ENCODE measurements around the gene SAP25. TPM values are rescaled to one million over a fixed set of nuclear protein-coding genes. Genes with fewer than 3 reads are reported as not detected.

The SAP25 gene
- total RNA-seq, 1 experiment from 2014 or later, result 4.4 TPM

DNA sequence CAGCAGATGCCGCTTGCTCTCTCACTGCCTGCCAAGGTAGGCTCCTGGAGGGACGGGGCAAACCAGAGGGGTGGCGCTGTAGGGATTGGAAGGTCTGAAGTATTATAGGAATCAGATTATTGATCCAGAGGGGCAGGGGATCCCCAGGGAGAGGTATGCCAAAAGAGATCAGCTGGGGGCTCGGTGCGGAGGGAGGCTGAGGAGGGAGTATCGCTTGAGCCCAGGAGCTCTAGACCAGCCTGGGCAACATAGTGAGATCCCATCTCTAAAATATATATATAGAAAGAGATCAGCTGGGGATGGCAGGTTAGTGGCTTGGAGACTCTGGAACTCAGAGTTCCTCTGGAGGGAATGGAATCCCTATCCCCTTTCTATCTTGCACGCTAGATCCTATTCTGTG, 21.5 kb upstream of the SAP25 start:
- DNase-seq (ENCODE audit: low read depth, low spot score) (no peak), ATAC-seq (no peak)
- ChIA-PET CTCF (no interaction called here), POLR2A (no interaction called here), RAD21 (ENCODE audit: low non-redundant PET in 1 of 2, low total read pairs in 2 of 2, uncharacterized antibody in 2 of 2, unreplicated experiment in 2 of 2) (no interaction called here)
- Histone ChIP-seq H3K79me2 (ENCODE audit: insufficient read depth, low read length) (no peaks in the 10 kb centered on the region), H3K4me2 (ENCODE audit: low read length) (no peak overlapping the region), H3K9me3 (ENCODE audit: control insufficient read depth in 1 of 2, insufficient read depth in 1 of 2, low read depth in 1 of 2, low read length in 2 of 2) (no peaks in the 10 kb centered on the region), H2AFZ (ENCODE audit: low read depth, low read length, poor library complexity, severe bottlenecking) (no peak overlapping the region), H3K4me3 (replicated peaks in 1 of 2; ENCODE audit: low read depth in 1 of 2, low read length in 2 of 2) (no peak overlapping the region), H3K36me3 (ENCODE audit: control insufficient read depth in 1 of 2, insufficient read depth in 2 of 2, low read length in 2 of 2) (no peaks in the 10 kb centered on the region), H3K4me1 (ENCODE audit: control insufficient read depth in 1 of 2, insufficient read depth in 2 of 2, low read length in 2 of 2) (no peaks in the 10 kb centered on the region), H3K9ac (ENCODE audit: low read length) (no peak overlapping the region), H3K9me2 (ENCODE audit: insufficient read depth) (no peaks in the 10 kb centered on the region), H4K20me1 (ENCODE audit: insufficient read depth) (no peaks in the 10 kb centered on the region), H3K27me3 (ENCODE audit: insufficient read depth, low read length) (no peaks in the 10 kb centered on the region), H3K27ac (ENCODE audit: low read depth, low read length) (no peak overlapping the region)
- TF ChIP-seq JUND (IDR thresholded peaks at IDR 0.05), result no peak
- TF ChIP-seq, protein P1, sequence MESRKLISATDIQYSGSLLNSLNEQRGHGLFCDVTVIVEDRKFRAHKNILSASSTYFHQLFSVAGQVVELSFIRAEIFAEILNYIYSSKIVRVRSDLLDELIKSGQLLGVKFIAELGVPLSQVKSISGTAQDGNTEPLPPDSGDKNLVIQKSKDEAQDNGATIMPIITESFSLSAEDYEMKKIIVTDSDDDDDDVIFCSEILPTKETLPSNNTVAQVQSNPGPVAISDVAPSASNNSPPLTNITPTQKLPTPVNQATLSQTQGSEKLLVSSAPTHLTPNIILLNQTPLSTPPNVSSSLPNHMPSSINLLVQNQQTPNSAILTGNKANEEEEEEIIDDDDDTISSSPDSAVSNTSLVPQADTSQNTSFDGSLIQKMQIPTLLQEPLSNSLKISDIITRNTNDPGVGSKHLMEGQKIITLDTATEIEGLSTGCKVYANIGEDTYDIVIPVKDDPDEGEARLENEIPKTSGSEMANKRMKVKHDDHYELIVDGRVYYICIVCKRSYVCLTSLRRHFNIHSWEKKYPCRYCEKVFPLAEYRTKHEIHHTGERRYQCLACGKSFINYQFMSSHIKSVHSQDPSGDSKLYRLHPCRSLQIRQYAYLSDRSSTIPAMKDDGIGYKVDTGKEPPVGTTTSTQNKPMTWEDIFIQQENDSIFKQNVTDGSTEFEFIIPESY (IDR thresholded peaks at IDR 0.05; ENCODE audit: extremely low read depth, insufficient replicate concordance, low read length), result no peak
- no peak for TF ChIP-seq SRF (IDR thresholded peaks at IDR 0.05; ENCODE audit: low read depth)
- TF ChIP-seq, protein P2, sequence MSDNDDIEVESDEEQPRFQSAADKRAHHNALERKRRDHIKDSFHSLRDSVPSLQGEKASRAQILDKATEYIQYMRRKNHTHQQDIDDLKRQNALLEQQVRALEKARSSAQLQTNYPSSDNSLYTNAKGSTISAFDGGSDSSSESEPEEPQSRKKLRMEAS (IDR thresholded peaks at IDR 0.05), result no peak
- TF ChIP-seq FOSL1 (IDR thresholded peaks at IDR 0.05; ENCODE audit: low read depth), result no peak
- TF ChIP-seq YY1 (IDR thresholded peaks at IDR 0.05; ENCODE audit: extremely low read depth, insufficient replicate concordance, low read depth, low read length), result no peak
- no peak for TF ChIP-seq ELF1 (IDR thresholded peaks at IDR 0.05; ENCODE audit: borderline replicate concordance, low read depth)
- TF ChIP-seq POLR2AphosphoS5 (IDR thresholded peaks at IDR 0.05; ENCODE audit: low read depth, low read length), result no peak
- TF ChIP-seq, protein P3, sequence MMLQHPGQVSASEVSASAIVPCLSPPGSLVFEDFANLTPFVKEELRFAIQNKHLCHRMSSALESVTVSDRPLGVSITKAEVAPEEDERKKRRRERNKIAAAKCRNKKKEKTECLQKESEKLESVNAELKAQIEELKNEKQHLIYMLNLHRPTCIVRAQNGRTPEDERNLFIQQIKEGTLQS (IDR thresholded peaks at IDR 0.05), result no peak
- TF ChIP-seq EZH2 (IDR thresholded peaks at IDR 0.05), result no peak
- TF ChIP-seq EGR1 (IDR thresholded peaks at IDR 0.05; ENCODE audit: low read depth), result no peak
- TF ChIP-seq SP1 (IDR thresholded peaks at IDR 0.05; ENCODE audit: low read depth), result no peak
- TF ChIP-seq SIN3A (IDR thresholded peaks at IDR 0.05; ENCODE audit: low read depth), result no peak
- no peak for TF ChIP-seq TCF7L2 (IDR thresholded peaks at IDR 0.05; ENCODE audit: borderline replicate concordance, extremely low read depth, insufficient read depth, insufficient read length)
- TF ChIP-seq POLR2A (IDR thresholded peaks at IDR 0.05; ENCODE audit: borderline replicate concordance, extremely low read depth, insufficient read depth, insufficient read length), result no peak
- TF ChIP-seq ZFX (IDR thresholded peaks at IDR 0.05), result no peak
- TF ChIP-seq, protein P4, sequence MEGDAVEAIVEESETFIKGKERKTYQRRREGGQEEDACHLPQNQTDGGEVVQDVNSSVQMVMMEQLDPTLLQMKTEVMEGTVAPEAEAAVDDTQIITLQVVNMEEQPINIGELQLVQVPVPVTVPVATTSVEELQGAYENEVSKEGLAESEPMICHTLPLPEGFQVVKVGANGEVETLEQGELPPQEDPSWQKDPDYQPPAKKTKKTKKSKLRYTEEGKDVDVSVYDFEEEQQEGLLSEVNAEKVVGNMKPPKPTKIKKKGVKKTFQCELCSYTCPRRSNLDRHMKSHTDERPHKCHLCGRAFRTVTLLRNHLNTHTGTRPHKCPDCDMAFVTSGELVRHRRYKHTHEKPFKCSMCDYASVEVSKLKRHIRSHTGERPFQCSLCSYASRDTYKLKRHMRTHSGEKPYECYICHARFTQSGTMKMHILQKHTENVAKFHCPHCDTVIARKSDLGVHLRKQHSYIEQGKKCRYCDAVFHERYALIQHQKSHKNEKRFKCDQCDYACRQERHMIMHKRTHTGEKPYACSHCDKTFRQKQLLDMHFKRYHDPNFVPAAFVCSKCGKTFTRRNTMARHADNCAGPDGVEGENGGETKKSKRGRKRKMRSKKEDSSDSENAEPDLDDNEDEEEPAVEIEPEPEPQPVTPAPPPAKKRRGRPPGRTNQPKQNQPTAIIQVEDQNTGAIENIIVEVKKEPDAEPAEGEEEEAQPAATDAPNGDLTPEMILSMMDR (IDR thresholded peaks at IDR 0.05 in 2 of 3, conservative IDR thresholded peaks at IDR 0.05 in 1 of 3; ENCODE audit: borderline replicate concordance in 1 of 3, insufficient read depth in 1 of 3, low read depth in 2 of 3, low read length in 2 of 3), result no peak
- TF ChIP-seq RAD21 (IDR thresholded peaks at IDR 0.05; ENCODE audit: low read depth), result no peak
- no TSS peak for BruUV-seq (replicated peaks)
- intact Hi-C loops (cut with micrococcal nuclease), result no loop called here

All from HCT116 (cell line).